IMR-90 (cell line): ENCODE data around the gene SLC30A5. TPM values are rescaled to one million over a fixed set of nuclear protein-coding genes. Genes with fewer than 3 reads are reported as not detected.

Experiments
- ATAC-seq: fragments of 200-7000 bp; cut with Tn5 transposase; 2 replicates; pipeline ENCODE4 v1.9.1; 2020; ENCODE audit warnings: low read depth, mild to moderate bottlenecking, moderate library complexity
- BruUV-seq: library from RNA; stranded (reverse); fragments of 400-500 nt; replicated peaks from 2 replicates; lab custom pipeline; 2021; lab: Mats Ljungman, UMichigan
- CTCF ChIA-PET: fragments of 300-600 bp; formaldehyde crosslinking; extraction: SDS; loops from one replicate; lab custom pipeline; 2021; ENCODE audit warnings: antibody characterized with exemption; lab: Yijun Ruan, JAX
- POLR2A ChIA-PET: fragments of 300-600 bp; sonication (Branson Sonifier 250); formaldehyde crosslinking; loops from one replicate; lab custom pipeline; 2022; ENCODE audit warnings: antibody characterized with exemption; ENCODE audit not compliant: unreplicated experiment; lab: Charles Lee
- DNase-seq: peaks from one replicate; pipeline ENCODE4 v3.0.0; 2013
- H2AFZ ChIP-seq: replicated peaks from 2 replicates; pipeline ENCODE3; 2013; ENCODE audit warnings: low read length, mild to moderate bottlenecking; ENCODE audit not compliant: poor library complexity
- H2AK5ac ChIP-seq: 2 replicates; pipeline ENCODE4 v1.6.1; 2013; ENCODE audit warnings: low read depth, low read length, inconsistent platforms
- H2AK9ac ChIP-seq: replicated peaks from 2 replicates; pipeline ENCODE3; 2013; ENCODE audit warnings: mild to moderate bottlenecking, low read depth, low read length, moderate library complexity; ENCODE audit not compliant: poor library complexity
- H2BK120ac ChIP-seq: 2 replicates; pipeline ENCODE4 v1.6.1; 2013; ENCODE audit warnings: low read depth, low read length, inconsistent platforms
- H2BK15ac ChIP-seq: 3 replicates; pipeline ENCODE4 v1.6.1; 2013; ENCODE audit warnings: low read depth, low read length, inconsistent platforms
- H2BK20ac ChIP-seq: 2 replicates; pipeline ENCODE4 v1.6.1; 2013; ENCODE audit warnings: low read depth, mild to moderate bottlenecking, inconsistent platforms, low read length, moderate library complexity
- H2BK5ac ChIP-seq: 2 replicates; pipeline ENCODE4 v1.6.1; 2013; ENCODE audit warnings: mild to moderate bottlenecking, low read depth, low read length, inconsistent platforms; ENCODE audit not compliant: poor library complexity, severe bottlenecking
- H3K14ac ChIP-seq: replicated peaks from 2 replicates; pipeline ENCODE4 v1.6.1; 2013; ENCODE audit warnings: low read depth, low read length, inconsistent platforms
- H3K18ac ChIP-seq: 2 replicates; pipeline ENCODE4 v1.6.1; 2013; ENCODE audit warnings: low read depth, low read length, control low read depth
- H3K23ac ChIP-seq: 2 replicates; pipeline ENCODE4 v1.6.1; 2013; ENCODE audit warnings: low read depth, low read length, inconsistent platforms
- H3K27ac ChIP-seq: 2 replicates; pipeline ENCODE4 v1.5.1; 2013; ENCODE audit warnings: mild to moderate bottlenecking, control low read depth, low read length; ENCODE audit not compliant: insufficient read depth
- H3K27me3 ChIP-seq: 2 replicates; pipeline ENCODE4 v1.6.1; 2013; ENCODE audit warnings: low read length; ENCODE audit not compliant: control insufficient read depth, insufficient read depth
- H3K36me3 ChIP-seq: 2 replicates; pipeline ENCODE4 v1.6.1; 2013; ENCODE audit warnings: low read length, mixed read lengths; ENCODE audit not compliant: control insufficient read depth, insufficient read depth
- H3K4ac ChIP-seq: 2 replicates; pipeline ENCODE4 v1.6.1; 2013; ENCODE audit warnings: low read depth, low read length, inconsistent platforms
- H3K4me1 ChIP-seq: 2 replicates; pipeline ENCODE4 v1.6.1; 2013; ENCODE audit warnings: low read length, mixed read lengths; ENCODE audit not compliant: control insufficient read depth, insufficient read depth
- H3K4me2 ChIP-seq: 2 replicates; pipeline ENCODE4 v1.6.1; 2013; ENCODE audit warnings: low read depth, mild to moderate bottlenecking, control low read depth, low read length, moderate library complexity
- H3K4me3 ChIP-seq: 2 replicates; pipeline ENCODE4 v1.5.1; 2013; ENCODE audit warnings: low read depth, mild to moderate bottlenecking, control low read depth, low read length, moderate library complexity; ENCODE audit not compliant: insufficient read depth
- H3K56ac ChIP-seq: 2 replicates; pipeline ENCODE4 v1.6.1; 2013; ENCODE audit warnings: low read length, inconsistent platforms; ENCODE audit not compliant: insufficient read depth; ENCODE audit errors: extremely low read depth
- H3K79me1 ChIP-seq, 2 experiments: 2 replicates each; pipeline ENCODE4 v1.6.1; 2013; ENCODE audit warnings: low read length in 2 of 2, inconsistent platforms in 1 of 2, low read depth in 1 of 2
- H3K9ac ChIP-seq: 2 replicates; pipeline ENCODE4 v1.6.1; 2013; ENCODE audit warnings: low read depth, low read length, control low read depth
- H3K9me1 ChIP-seq: 2 replicates; pipeline ENCODE4 v1.6.1; 2013; ENCODE audit warnings: low read length, inconsistent platforms; ENCODE audit not compliant: insufficient read depth
- H3K9me3 ChIP-seq: 2 replicates; pipeline ENCODE4 v1.6.1; 2013; ENCODE audit warnings: low read length; ENCODE audit not compliant: control insufficient read depth, insufficient read depth
- H4K20me1 ChIP-seq: 2 replicates; pipeline ENCODE4 v1.6.1; 2013; ENCODE audit warnings: low read length, inconsistent platforms; ENCODE audit not compliant: insufficient read depth
- H4K5ac ChIP-seq: 2 replicates; pipeline ENCODE4 v1.6.1; 2013; ENCODE audit warnings: mild to moderate bottlenecking, low read depth, low read length, control low read depth
- H4K8ac ChIP-seq, 2 experiments: 2 replicates each; pipeline ENCODE4 v1.6.1; 2013; ENCODE audit warnings: low read depth in 2 of 2, low read length in 2 of 2, control low read depth in 1 of 2, inconsistent platforms in 1 of 2
- H4K91ac ChIP-seq: 2 replicates; pipeline ENCODE4 v1.6.1; 2013; ENCODE audit warnings: low read depth, low read length, inconsistent platforms; ENCODE audit not compliant: insufficient read depth
- CEBPB ChIP-seq: IDR thresholded peaks from 2 replicates; pipeline ENCODE4 v1.6.1; 2012; ENCODE audit warnings: low read depth, low read length, improper control_type of control experiment
- CHD1 ChIP-seq: IDR thresholded peaks from 2 replicates; pipeline ENCODE4 v1.6.1; 2012; ENCODE audit warnings: low read depth, low read length, improper control_type of control experiment
- CTCF ChIP-seq: conservative IDR thresholded peaks from 2 replicates; pipeline ENCODE4 v1.5.1; 2012; ENCODE audit warnings: mild to moderate bottlenecking, low read depth, low read length, improper control_type of control experiment
- FOS ChIP-seq: fragments of 150-350 bp; IDR thresholded peaks from 2 replicates; pipeline ENCODE4 v1.6.1; 2016; ENCODE audit warnings: low read depth, low read length
- MAFK ChIP-seq: IDR thresholded peaks from 2 replicates; pipeline ENCODE4 v1.6.1; 2012; ENCODE audit warnings: low read depth, low read length, improper control_type of control experiment
- MAZ ChIP-seq: IDR thresholded peaks from 2 replicates; pipeline ENCODE4 v1.6.1; 2012; ENCODE audit warnings: low read depth, mild to moderate bottlenecking, low read length, improper control_type of control experiment, moderate library complexity, borderline replicate concordance
- NFE2L2 ChIP-seq: fragments of 150-350 bp; IDR thresholded peaks from 2 replicates; pipeline ENCODE4 v1.6.1; 2016; ENCODE audit warnings: low read depth, mild to moderate bottlenecking, low read length
- POLR2A ChIP-seq: IDR thresholded peaks from 2 replicates; pipeline ENCODE4 v1.6.1; 2012; ENCODE audit warnings: mild to moderate bottlenecking, low read depth, low read length
- RAD21 ChIP-seq: IDR thresholded peaks from 2 replicates; pipeline ENCODE4 v1.6.1; 2012; ENCODE audit warnings: low read length, improper control_type of control experiment
- RCOR1 ChIP-seq: IDR thresholded peaks from 2 replicates; pipeline ENCODE4 v1.6.1; 2012; ENCODE audit warnings: mild to moderate bottlenecking, low read length, improper control_type of control experiment; ENCODE audit not compliant: insufficient replicate concordance
- SMC3 ChIP-seq: fragments of 150-350 bp; IDR thresholded peaks from 2 replicates; pipeline ENCODE4 v1.6.1; 2016; ENCODE audit warnings: low read depth, mild to moderate bottlenecking, antibody characterized with exemption, low read length, moderate library complexity
- USF2 ChIP-seq: fragments of 150-350 bp; IDR thresholded peaks from 2 replicates; pipeline ENCODE4 v1.6.1; 2017; ENCODE audit warnings: mild to moderate bottlenecking, antibody characterized with exemption, low read length, low read depth
- WGBS, 2 experiments: methylation state at CpG; one replicate each; pipeline versions ENCODE4 v1.1.5 to v1.1.7; 2013; ENCODE audit warnings: missing lambda C conversion rate in 2 of 2; ENCODE audit not compliant: insufficient read length in 1 of 2; ENCODE audit errors: extremely low coverage in 2 of 2; 5-methylcytosine and 5-hydroxymethylcytosine counted together
- dilution Hi-C: fragments of 300-500 bp; cut with HindIII; formaldehyde crosslinking; loops from one replicate; pipeline ENCODE4 v1.14.3; 2018; ENCODE audit warnings: low sequenced_read_pairs; ENCODE audit not compliant: unreplicated experiment
- in situ Hi-C: fragments of 300-500 bp; cut with MboI; formaldehyde crosslinking; loops from 3 replicates; pipeline ENCODE4 v1.14.3; 2019; ENCODE audit warnings: low sequenced_read_pairs, inconsistent platforms, mixed read lengths
- intact Hi-C: fragments of 100-400 bp; cut with micrococcal nuclease; formaldehyde crosslinking; loops from 2 replicates; pipeline ENCODE4 v1.10.0; 2022
- polyA plus RNA-seq, 3 experiments: library from polyadenylated mRNA; depleted of rRNA; stranded (reverse); fragments of >200 nt; gene quantifications; 2 replicates each; pipeline ENCODE4 v1.2.3, GENCODE V29; 2012; ENCODE audit warnings: low replicate concordance in 1 of 3
- total RNA-seq: library from RNA; depleted of rRNA; stranded (reverse); fragments of >200 nt; gene quantifications from 2 replicates; pipeline ENCODE4 v1.2.3, GENCODE V29; 2012

The SLC30A5 gene
- total and polyA plus RNA-seq, 2 of the 4 experiments (the other 2 are of a cell fraction): 21.2 to 34.8 TPM

GRCh38 chr5:69084903-69085302, 8.9 kb upstream of the SLC30A5 start:
- no peak overlapping the region for H2AK5ac ChIP-seq
- DNase-seq (no peak), ATAC-seq (no peak)
- peaks cover 4% of the 10 kb centered on the region for H3K27me3 ChIP-seq
- no peak overlapping the region for H2AK9ac ChIP-seq
- ChIA-PET CTCF (interaction anchor here (0.5 to 3.2 kb wide), 2 partner anchors 8 to 14 kb away, joined by 5 to 27 read pairs; partner anchors contain the start of gene SLC30A5), POLR2A (no interaction called here)
- BruUV-seq: no TSS peak
- no peaks in the 10 kb centered on the region for H3K9me1 ChIP-seq
- no peak overlapping the region for H3K18ac ChIP-seq
- H3K4me2 ChIP-seq: no peak overlapping the region
- dilution Hi-C loops: no loop called here
- H3K36me3 ChIP-seq: no peaks in the 10 kb centered on the region
- no peak overlapping the region for H4K91ac ChIP-seq
- 86% methylated on average over 2 of the region's 2 CpGs; no CpG with 5 or more reads in 1 of the 2 experiments for WGBS, 2 experiments
- no peak overlapping the region for H3K9ac ChIP-seq
- no peaks in the 10 kb centered on the region for H3K4me1 ChIP-seq
- no peak overlapping the region for H4K5ac ChIP-seq
- H2BK20ac ChIP-seq: no peak overlapping the region
- no peak for TF ChIP-seq CTCF
- TF ChIP-seq MAZ: no peak
- no peak for TF ChIP-seq CHD1
- TF ChIP-seq CEBPB: no peak
- TF ChIP-seq USF2: no peak
- TF ChIP-seq NFE2L2: no peak
- no peak for TF ChIP-seq POLR2A
- TF ChIP-seq SMC3: no peak
- no peak for TF ChIP-seq RAD21
- no peak for TF ChIP-seq FOS
- TF ChIP-seq RCOR1: no peak
- TF ChIP-seq MAFK: no peak
- H2BK15ac ChIP-seq: no peak overlapping the region
- H2BK120ac ChIP-seq: no peak overlapping the region
- H3K79me1 ChIP-seq: no peaks in the 10 kb centered on the region
- H3K23ac ChIP-seq: no peak overlapping the region
- no peak overlapping the region for H3K14ac ChIP-seq
- H3K4me3 ChIP-seq: no peak overlapping the region
- no peak overlapping the region for H2BK5ac ChIP-seq
- H2AFZ ChIP-seq: no peak overlapping the region
- no peaks in the 10 kb centered on the region for H3K9me3 ChIP-seq
- in situ Hi-C loops: no loop called here
- no peak overlapping the region for H4K8ac ChIP-seq
- H3K27ac ChIP-seq: no peak overlapping the region
- no peaks in the 10 kb centered on the region for H4K20me1 ChIP-seq
- no peak overlapping the region for H3K4ac ChIP-seq
- intact Hi-C loops: no loop called here
- H3K56ac ChIP-seq: no peak overlapping the region
